22Rv1 (cell line): ENCODE measurements around the gene LZTR1.

Experiments used
- ZFX ChIP-seq: fragments of 450-650 bp; IDR thresholded peaks from 2 replicates; pipeline ENCODE4 v1.6.1; 2017; ENCODE audit warnings: antibody characterized with exemption, borderline replicate concordance
- TF ChIP-seq, protein P1 (sequence below): fragments of 450-650 bp; IDR thresholded peaks from 2 replicates; pipeline ENCODE4 v1.5.1; 2017; ENCODE audit warnings: mild to moderate bottlenecking

DNA sequence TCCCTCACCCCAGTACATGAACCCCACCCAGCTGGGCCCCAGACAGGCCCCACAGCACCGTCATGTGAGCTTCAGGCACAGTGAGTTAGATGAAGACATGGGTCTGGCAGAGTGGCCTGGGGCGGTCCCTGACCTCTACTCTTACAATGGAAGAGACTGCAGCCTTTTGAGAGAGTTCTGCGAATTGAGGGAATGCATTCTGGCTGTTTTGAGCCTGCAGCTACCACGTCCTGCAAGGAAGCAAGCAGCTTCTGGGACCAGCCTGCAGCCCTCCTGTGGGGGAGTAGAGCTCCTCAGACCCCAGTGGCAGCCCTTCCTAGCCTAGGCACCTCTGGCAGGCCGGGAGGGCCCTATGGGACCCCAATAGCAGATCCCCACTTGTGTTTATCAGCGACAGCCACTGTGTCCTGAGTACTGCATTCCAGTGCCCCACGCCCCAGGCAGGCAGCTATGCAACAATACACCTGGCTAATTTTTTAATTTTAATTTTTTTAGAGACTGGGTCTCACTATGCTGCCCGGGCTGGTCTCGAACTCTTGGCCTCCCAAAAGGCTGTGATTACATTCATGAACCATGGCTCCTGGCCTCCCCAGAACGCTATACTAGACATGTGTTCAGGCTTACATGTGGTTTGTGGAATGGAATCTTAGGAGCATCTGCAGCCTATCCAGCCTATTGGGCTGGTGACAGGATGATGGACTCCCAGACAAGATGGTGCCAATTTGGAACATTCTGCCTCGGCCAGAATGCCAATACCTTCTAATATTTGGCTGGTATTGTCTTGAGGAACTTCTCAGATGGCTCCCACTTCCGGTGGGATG lies 51.0 kb downstream of the LZTR1 start:
- TF ChIP-seq, protein P1, sequence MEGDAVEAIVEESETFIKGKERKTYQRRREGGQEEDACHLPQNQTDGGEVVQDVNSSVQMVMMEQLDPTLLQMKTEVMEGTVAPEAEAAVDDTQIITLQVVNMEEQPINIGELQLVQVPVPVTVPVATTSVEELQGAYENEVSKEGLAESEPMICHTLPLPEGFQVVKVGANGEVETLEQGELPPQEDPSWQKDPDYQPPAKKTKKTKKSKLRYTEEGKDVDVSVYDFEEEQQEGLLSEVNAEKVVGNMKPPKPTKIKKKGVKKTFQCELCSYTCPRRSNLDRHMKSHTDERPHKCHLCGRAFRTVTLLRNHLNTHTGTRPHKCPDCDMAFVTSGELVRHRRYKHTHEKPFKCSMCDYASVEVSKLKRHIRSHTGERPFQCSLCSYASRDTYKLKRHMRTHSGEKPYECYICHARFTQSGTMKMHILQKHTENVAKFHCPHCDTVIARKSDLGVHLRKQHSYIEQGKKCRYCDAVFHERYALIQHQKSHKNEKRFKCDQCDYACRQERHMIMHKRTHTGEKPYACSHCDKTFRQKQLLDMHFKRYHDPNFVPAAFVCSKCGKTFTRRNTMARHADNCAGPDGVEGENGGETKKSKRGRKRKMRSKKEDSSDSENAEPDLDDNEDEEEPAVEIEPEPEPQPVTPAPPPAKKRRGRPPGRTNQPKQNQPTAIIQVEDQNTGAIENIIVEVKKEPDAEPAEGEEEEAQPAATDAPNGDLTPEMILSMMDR = no peak
- TF ChIP-seq ZFX = no peak
